OCI-M1 (cell line): ENCODE data around the gene USP24.
A peak's percentile ranks its signal among the peaks of the same experiment; 100 is the strongest.

ENCODE experiments used
- DNase-seq: peaks from one replicate; lab custom pipeline; 2025; lab: John Stamatoyannopoulos, UW

Gene USP24

GRCh38 chr1:55164906-55165305, 50.3 kb downstream of the USP24 start:
- no peak for DNase-seq

GRCh38 chr1:55159571-55159970, 55.6 kb downstream of the USP24 start:
- no peak for DNase-seq

- DNase-seq, result no peak
These were observed 58.6 kb downstream of the USP24 start for GRCh38 chr1:55156608-55157007.

GRCh38 chr1:55156093-55156492, 59.1 kb downstream of the USP24 start:
- no peak for DNase-seq

GRCh38 chr1:55155522-55155921, 59.6 kb downstream of the USP24 start:
- DNase-seq, result peak; percentile 20

- DNase-seq, result no peak
These were observed 60.5 kb downstream of the USP24 start for GRCh38 chr1:55154616-55155015.

- no peak for DNase-seq
These were observed 62.1 kb downstream of the USP24 start for GRCh38 chr1:55153031-55153430.

GRCh38 chr1:55150880-55151588, 64.1 kb downstream of the USP24 start:
- DNase-seq, result peak; percentile 53

GRCh38 chr1:55148676-55149075, 66.5 kb downstream of the USP24 start:
- DNase-seq, result no peak

- no peak for DNase-seq
These were observed 67.6 kb downstream of the USP24 start for GRCh38 chr1:55147524-55147923.

- peak; percentile 43 for DNase-seq
These were observed 68.4 kb downstream of the USP24 start for GRCh38 chr1:55146781-55147180.

- no peak for DNase-seq
These were observed 70.3 kb downstream of the USP24 start for GRCh38 chr1:55144886-55145285.

- peak; percentile 16 for DNase-seq
These were observed 71.5 kb downstream of the USP24 start for GRCh38 chr1:55143684-55144083.

- DNase-seq, result no peak
These were observed 73.8 kb downstream of the USP24 start for GRCh38 chr1:55141295-55141893.

GRCh38 chr1:55140546-55140983, 74.6 kb downstream of the USP24 start:
- peak; percentile 94 for DNase-seq

GRCh38 chr1:55140137-55140536, 75.0 kb downstream of the USP24 start:
- no peak for DNase-seq

- no peak for DNase-seq
These were observed 76.3 kb downstream of the USP24 start for GRCh38 chr1:55138823-55139222.

GRCh38 chr1:55134152-55134808, 80.9 kb downstream of the USP24 start:
- no peak for DNase-seq

GRCh38 chr1:55131801-55132200, 83.4 kb downstream of the USP24 start:
- no peak for DNase-seq

- DNase-seq, result no peak
These were observed 83.9 kb downstream of the USP24 start for GRCh38 chr1:55131218-55131617.

- DNase-seq, result peak; percentile 76
These were observed 85.9 kb downstream of the USP24 start for GRCh38 chr1:55129194-55129728.

GRCh38 chr1:55128418-55128995, 86.7 kb downstream of the USP24 start:
- DNase-seq, result no peak
